ENCODE results near the gene CDH11. TPM values are rescaled to one million over a fixed set of nuclear protein-coding genes. Genes with fewer than 3 reads are reported as not detected.

CDH11 gene
- total RNA-seq, 1 donor from 2014 or later, result 80.9 TPM

GRCh38 chr16:64916051-64916450, 205.8 kb downstream of the CDH11 start:
- Histone ChIP-seq H3K9ac (ENCODE audit: low read depth in 1 of 3, low read length in 3 of 3) (no peak overlapping the region), H3K9me3 (ENCODE audit: control insufficient read depth in 3 of 3, low read length in 3 of 3) (no peaks in the 10 kb centered on the region), H3K4me3 (ENCODE audit: low read length in 3 of 3) (no peak overlapping the region), H3K27me3 (ENCODE audit: control insufficient read depth in 3 of 3, insufficient read depth in 3 of 3, low read length in 3 of 3) (no peaks in the 10 kb centered on the region), H3K4me1 (ENCODE audit: control insufficient read depth in 3 of 3, insufficient read depth in 3 of 3, low read length in 3 of 3) (no peaks in the 10 kb centered on the region), H3K27ac (ENCODE audit: low read depth, low read length) (no peak overlapping the region), H3K36me3 (ENCODE audit: control insufficient read depth in 3 of 3, insufficient read depth in 3 of 3, low read length in 3 of 3) (no peaks in the 10 kb centered on the region)

- H3K9ac ChIP-seq (ENCODE audit: low read depth in 1 of 3, low read length in 3 of 3), result no peak overlapping the region
- H3K27me3 ChIP-seq (ENCODE audit: control insufficient read depth in 3 of 3, insufficient read depth in 3 of 3, low read length in 3 of 3), result no peaks in the 10 kb centered on the region
- peak overlapping the region; percentile 9 for H3K27ac ChIP-seq (ENCODE audit: low read depth, low read length)
- no peaks in the 10 kb centered on the region for H3K9me3 ChIP-seq (ENCODE audit: control insufficient read depth in 3 of 3, low read length in 3 of 3)
- H3K4me3 ChIP-seq (ENCODE audit: low read length in 3 of 3), result no peak overlapping the region
- peaks cover 0 to 7% (median 0%) of the 10 kb centered on the region in 3 donors for H3K4me1 ChIP-seq (ENCODE audit: control insufficient read depth in 3 of 3, insufficient read depth in 3 of 3, low read length in 3 of 3)
- no peaks in the 10 kb centered on the region for H3K36me3 ChIP-seq (ENCODE audit: control insufficient read depth in 3 of 3, insufficient read depth in 3 of 3, low read length in 3 of 3)
These were observed 211.5 kb downstream of the CDH11 start for GRCh38 chr16:64910356-64910755.

DNA sequence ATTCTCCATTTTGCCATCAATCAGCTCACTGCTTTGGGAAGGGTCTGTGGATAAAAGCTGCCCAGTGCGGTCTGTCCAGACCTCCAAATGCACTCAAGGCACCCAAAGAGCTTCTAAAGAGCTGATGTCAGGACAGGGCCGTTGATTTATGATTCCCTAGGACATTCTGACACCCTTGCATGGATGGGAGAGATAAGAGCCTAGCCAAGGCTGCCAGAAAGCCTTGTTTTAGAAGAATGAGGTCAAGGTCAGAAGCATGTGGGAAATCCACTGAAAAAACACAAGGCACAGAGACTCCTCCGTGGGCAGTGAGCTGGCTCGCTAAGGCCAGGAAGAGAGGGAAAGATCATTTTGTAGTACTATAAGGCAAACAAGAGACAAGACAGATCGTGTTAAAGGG, 214.0 kb downstream of the CDH11 start:
- no peak overlapping the region for H3K4me3 ChIP-seq (ENCODE audit: low read length in 3 of 3)
- H3K4me1 ChIP-seq (ENCODE audit: control insufficient read depth in 3 of 3, insufficient read depth in 3 of 3, low read length in 3 of 3), result peaks cover 0 to 7% (median 0%) of the 10 kb centered on the region in 3 donors
- no peaks in the 10 kb centered on the region for H3K9me3 ChIP-seq (ENCODE audit: control insufficient read depth in 3 of 3, low read length in 3 of 3)
- H3K9ac ChIP-seq (ENCODE audit: low read depth in 1 of 3, low read length in 3 of 3), result no peak overlapping the region
- no peak overlapping the region for H3K27ac ChIP-seq (ENCODE audit: low read depth, low read length)
- H3K36me3 ChIP-seq (ENCODE audit: control insufficient read depth in 3 of 3, insufficient read depth in 3 of 3, low read length in 3 of 3), result no peaks in the 10 kb centered on the region
- no peaks in the 10 kb centered on the region for H3K27me3 ChIP-seq (ENCODE audit: control insufficient read depth in 3 of 3, insufficient read depth in 3 of 3, low read length in 3 of 3)

DNA sequence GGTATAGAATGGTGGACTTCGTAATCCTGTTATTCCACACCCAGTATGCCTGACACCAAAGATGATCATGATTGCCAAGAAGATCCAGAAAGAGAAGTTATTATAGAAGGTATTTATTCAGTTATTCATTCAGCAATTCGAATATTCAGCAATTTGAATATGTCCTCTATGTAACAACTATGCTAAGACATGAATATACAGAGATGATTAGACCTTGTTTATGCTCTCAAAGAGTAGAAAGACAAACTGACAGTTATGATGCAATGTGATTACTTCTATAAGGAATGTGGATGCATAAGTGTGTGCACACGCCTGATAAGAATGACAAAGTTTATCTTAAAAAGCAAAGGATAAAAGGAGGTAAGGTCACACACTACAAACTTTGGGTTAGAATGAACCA, 218.1 kb downstream of the CDH11 start:
- Histone ChIP-seq H3K9ac (ENCODE audit: low read depth in 1 of 3, low read length in 3 of 3) (no peak overlapping the region), H3K36me3 (ENCODE audit: control insufficient read depth in 3 of 3, insufficient read depth in 3 of 3, low read length in 3 of 3) (no peaks in the 10 kb centered on the region), H3K27me3 (ENCODE audit: control insufficient read depth in 3 of 3, insufficient read depth in 3 of 3, low read length in 3 of 3) (no peaks in the 10 kb centered on the region), H3K27ac (ENCODE audit: low read depth, low read length) (no peak overlapping the region), H3K4me3 (ENCODE audit: low read length in 3 of 3) (no peak overlapping the region), H3K4me1 (ENCODE audit: control insufficient read depth in 3 of 3, insufficient read depth in 3 of 3, low read length in 3 of 3) (no peaks in the 10 kb centered on the region), H3K9me3 (ENCODE audit: control insufficient read depth in 3 of 3, low read length in 3 of 3) (no peaks in the 10 kb centered on the region)

- Histone ChIP-seq H3K4me3 (ENCODE audit: low read length in 3 of 3) (no peak overlapping the region), H3K27me3 (ENCODE audit: control insufficient read depth in 3 of 3, insufficient read depth in 3 of 3, low read length in 3 of 3) (no peaks in the 10 kb centered on the region), H3K4me1 (ENCODE audit: control insufficient read depth in 3 of 3, insufficient read depth in 3 of 3, low read length in 3 of 3) (peaks cover 0 to 4% (median 4%) of the 10 kb centered on the region in 3 donors), H3K36me3 (ENCODE audit: control insufficient read depth in 3 of 3, insufficient read depth in 3 of 3, low read length in 3 of 3) (no peaks in the 10 kb centered on the region), H3K9me3 (ENCODE audit: control insufficient read depth in 3 of 3, low read length in 3 of 3) (no peaks in the 10 kb centered on the region), H3K27ac (ENCODE audit: low read depth, low read length) (no peak overlapping the region), H3K9ac (ENCODE audit: low read depth in 1 of 3, low read length in 3 of 3) (no peak overlapping the region)
These were observed 221.3 kb downstream of the CDH11 start for GRCh38 chr16:64900517-64900916.

DNA sequence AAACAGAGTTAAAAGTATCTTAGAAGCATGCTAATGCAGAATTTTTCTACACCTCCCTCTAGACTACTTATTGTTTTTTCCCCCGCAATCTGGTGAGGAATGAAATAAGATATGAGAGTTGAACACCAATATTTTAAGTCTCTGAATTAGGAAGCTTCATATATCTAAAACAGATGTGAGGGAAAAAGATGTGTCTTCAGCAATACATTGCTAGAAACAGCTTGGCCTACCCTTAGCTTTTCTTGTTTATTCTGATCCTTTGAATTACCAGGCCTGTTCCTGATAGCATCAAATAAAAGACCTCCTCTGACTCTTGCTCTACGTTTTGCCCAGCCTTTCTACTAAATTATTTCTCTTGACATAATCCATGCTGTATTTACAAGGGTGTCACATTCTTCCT, 221.8 kb downstream of the CDH11 start:
- Histone ChIP-seq H3K27me3 (ENCODE audit: control insufficient read depth in 3 of 3, insufficient read depth in 3 of 3, low read length in 3 of 3) (no peaks in the 10 kb centered on the region), H3K36me3 (ENCODE audit: control insufficient read depth in 3 of 3, insufficient read depth in 3 of 3, low read length in 3 of 3) (no peaks in the 10 kb centered on the region), H3K4me1 (ENCODE audit: control insufficient read depth in 3 of 3, insufficient read depth in 3 of 3, low read length in 3 of 3) (peaks cover 0 to 4% (median 4%) of the 10 kb centered on the region in 3 donors), H3K9me3 (ENCODE audit: control insufficient read depth in 3 of 3, low read length in 3 of 3) (no peaks in the 10 kb centered on the region), H3K4me3 (ENCODE audit: low read length in 3 of 3) (no peak overlapping the region), H3K27ac (ENCODE audit: low read depth, low read length) (no peak overlapping the region), H3K9ac (ENCODE audit: low read depth in 1 of 3, low read length in 3 of 3) (no peak overlapping the region)

DNA sequence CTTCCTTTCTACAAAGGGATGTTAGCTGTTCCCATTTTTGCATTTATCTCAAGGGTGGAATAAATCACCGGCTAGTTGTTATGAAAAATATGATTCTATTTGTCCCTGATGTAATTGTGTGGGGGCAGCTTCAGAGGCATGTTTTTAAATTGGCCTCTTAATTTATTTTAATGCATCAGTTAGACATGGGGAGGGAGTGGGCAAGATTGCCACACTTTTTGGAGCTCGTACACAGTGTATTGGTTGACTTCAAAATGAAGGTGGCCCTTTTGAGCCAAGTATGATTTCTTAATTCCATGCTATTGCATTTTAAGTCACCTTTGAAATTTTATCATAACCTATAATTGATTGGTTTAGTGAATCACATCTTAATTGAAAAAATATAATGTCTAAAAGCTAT, 223.7 kb downstream of the CDH11 start:
- Histone ChIP-seq H3K27ac (ENCODE audit: low read depth, low read length) (no peak overlapping the region), H3K36me3 (ENCODE audit: control insufficient read depth in 3 of 3, insufficient read depth in 3 of 3, low read length in 3 of 3) (no peaks in the 10 kb centered on the region), H3K4me1 (ENCODE audit: control insufficient read depth in 3 of 3, insufficient read depth in 3 of 3, low read length in 3 of 3) (peaks cover 0 to 4% (median 4%) of the 10 kb centered on the region in 3 donors), H3K27me3 (ENCODE audit: control insufficient read depth in 3 of 3, insufficient read depth in 3 of 3, low read length in 3 of 3) (no peaks in the 10 kb centered on the region), H3K4me3 (ENCODE audit: low read length in 3 of 3) (no peak overlapping the region), H3K9me3 (ENCODE audit: control insufficient read depth in 3 of 3, low read length in 3 of 3) (no peaks in the 10 kb centered on the region), H3K9ac (ENCODE audit: low read depth in 1 of 3, low read length in 3 of 3) (no peak overlapping the region)
